IMR-90 (cell line): ENCODE measurements around the gene ACACA. TPM values are rescaled to one million over a fixed set of nuclear protein-coding genes. Genes with fewer than 3 reads are reported as not detected.

Source experiments
- ATAC-seq: fragments of 200-7000 bp; cut with Tn5 transposase; 2 replicates; pipeline ENCODE4 v1.9.1; 2020; ENCODE audit warnings: low read depth, mild to moderate bottlenecking, moderate library complexity
- BruUV-seq: library from RNA; stranded (reverse); fragments of 400-500 nt; replicated peaks from 2 replicates; lab custom pipeline; 2021; lab: Mats Ljungman, UMichigan
- CTCF ChIA-PET: fragments of 300-600 bp; formaldehyde crosslinking; extraction: SDS; loops from one replicate; lab custom pipeline; 2021; ENCODE audit warnings: antibody characterized with exemption; lab: Yijun Ruan, JAX
- POLR2A ChIA-PET: fragments of 300-600 bp; sonication (Branson Sonifier 250); formaldehyde crosslinking; loops from one replicate; lab custom pipeline; 2022; ENCODE audit warnings: antibody characterized with exemption; ENCODE audit not compliant: unreplicated experiment; lab: Charles Lee
- DNase-seq: peaks from one replicate; pipeline ENCODE4 v3.0.0; 2013
- H2AFZ ChIP-seq: replicated peaks from 2 replicates; pipeline ENCODE3; 2013; ENCODE audit warnings: low read length, mild to moderate bottlenecking; ENCODE audit not compliant: poor library complexity
- H2AK5ac ChIP-seq: 2 replicates; pipeline ENCODE4 v1.6.1; 2013; ENCODE audit warnings: low read depth, low read length, inconsistent platforms
- H2AK9ac ChIP-seq: replicated peaks from 2 replicates; pipeline ENCODE3; 2013; ENCODE audit warnings: mild to moderate bottlenecking, low read depth, low read length, moderate library complexity; ENCODE audit not compliant: poor library complexity
- H2BK120ac ChIP-seq: 2 replicates; pipeline ENCODE4 v1.6.1; 2013; ENCODE audit warnings: low read depth, low read length, inconsistent platforms
- H2BK15ac ChIP-seq: 3 replicates; pipeline ENCODE4 v1.6.1; 2013; ENCODE audit warnings: low read depth, low read length, inconsistent platforms
- H2BK20ac ChIP-seq: 2 replicates; pipeline ENCODE4 v1.6.1; 2013; ENCODE audit warnings: low read depth, mild to moderate bottlenecking, inconsistent platforms, low read length, moderate library complexity
- H2BK5ac ChIP-seq: 2 replicates; pipeline ENCODE4 v1.6.1; 2013; ENCODE audit warnings: mild to moderate bottlenecking, low read depth, low read length, inconsistent platforms; ENCODE audit not compliant: poor library complexity, severe bottlenecking
- H3K14ac ChIP-seq: replicated peaks from 2 replicates; pipeline ENCODE4 v1.6.1; 2013; ENCODE audit warnings: low read depth, low read length, inconsistent platforms
- H3K18ac ChIP-seq: 2 replicates; pipeline ENCODE4 v1.6.1; 2013; ENCODE audit warnings: low read depth, low read length, control low read depth
- H3K23ac ChIP-seq: 2 replicates; pipeline ENCODE4 v1.6.1; 2013; ENCODE audit warnings: low read depth, low read length, inconsistent platforms
- H3K27ac ChIP-seq: 2 replicates; pipeline ENCODE4 v1.5.1; 2013; ENCODE audit warnings: mild to moderate bottlenecking, control low read depth, low read length; ENCODE audit not compliant: insufficient read depth
- H3K27me3 ChIP-seq: 2 replicates; pipeline ENCODE4 v1.6.1; 2013; ENCODE audit warnings: low read length; ENCODE audit not compliant: control insufficient read depth, insufficient read depth
- H3K36me3 ChIP-seq: 2 replicates; pipeline ENCODE4 v1.6.1; 2013; ENCODE audit warnings: low read length, mixed read lengths; ENCODE audit not compliant: control insufficient read depth, insufficient read depth
- H3K4ac ChIP-seq: 2 replicates; pipeline ENCODE4 v1.6.1; 2013; ENCODE audit warnings: low read depth, low read length, inconsistent platforms
- H3K4me1 ChIP-seq: 2 replicates; pipeline ENCODE4 v1.6.1; 2013; ENCODE audit warnings: low read length, mixed read lengths; ENCODE audit not compliant: control insufficient read depth, insufficient read depth
- H3K4me2 ChIP-seq: 2 replicates; pipeline ENCODE4 v1.6.1; 2013; ENCODE audit warnings: low read depth, mild to moderate bottlenecking, control low read depth, low read length, moderate library complexity
- H3K4me3 ChIP-seq: 2 replicates; pipeline ENCODE4 v1.5.1; 2013; ENCODE audit warnings: low read depth, mild to moderate bottlenecking, control low read depth, low read length, moderate library complexity; ENCODE audit not compliant: insufficient read depth
- H3K56ac ChIP-seq: 2 replicates; pipeline ENCODE4 v1.6.1; 2013; ENCODE audit warnings: low read length, inconsistent platforms; ENCODE audit not compliant: insufficient read depth; ENCODE audit errors: extremely low read depth
- H3K79me1 ChIP-seq, 2 experiments: 2 replicates each; pipeline ENCODE4 v1.6.1; 2013; ENCODE audit warnings: low read length in 2 of 2, inconsistent platforms in 1 of 2, low read depth in 1 of 2
- H3K9ac ChIP-seq: 2 replicates; pipeline ENCODE4 v1.6.1; 2013; ENCODE audit warnings: low read depth, low read length, control low read depth
- H3K9me1 ChIP-seq: 2 replicates; pipeline ENCODE4 v1.6.1; 2013; ENCODE audit warnings: low read length, inconsistent platforms; ENCODE audit not compliant: insufficient read depth
- H3K9me3 ChIP-seq: 2 replicates; pipeline ENCODE4 v1.6.1; 2013; ENCODE audit warnings: low read length; ENCODE audit not compliant: control insufficient read depth, insufficient read depth
- H4K20me1 ChIP-seq: 2 replicates; pipeline ENCODE4 v1.6.1; 2013; ENCODE audit warnings: low read length, inconsistent platforms; ENCODE audit not compliant: insufficient read depth
- H4K5ac ChIP-seq: 2 replicates; pipeline ENCODE4 v1.6.1; 2013; ENCODE audit warnings: mild to moderate bottlenecking, low read depth, low read length, control low read depth
- H4K8ac ChIP-seq, 2 experiments: 2 replicates each; pipeline ENCODE4 v1.6.1; 2013; ENCODE audit warnings: low read depth in 2 of 2, low read length in 2 of 2, control low read depth in 1 of 2, inconsistent platforms in 1 of 2
- H4K91ac ChIP-seq: 2 replicates; pipeline ENCODE4 v1.6.1; 2013; ENCODE audit warnings: low read depth, low read length, inconsistent platforms; ENCODE audit not compliant: insufficient read depth
- CEBPB ChIP-seq: IDR thresholded peaks from 2 replicates; pipeline ENCODE4 v1.6.1; 2012; ENCODE audit warnings: low read depth, low read length, improper control_type of control experiment
- CTCF ChIP-seq: conservative IDR thresholded peaks from 2 replicates; pipeline ENCODE4 v1.5.1; 2012; ENCODE audit warnings: mild to moderate bottlenecking, low read depth, low read length, improper control_type of control experiment
- MAFK ChIP-seq: IDR thresholded peaks from 2 replicates; pipeline ENCODE4 v1.6.1; 2012; ENCODE audit warnings: low read depth, low read length, improper control_type of control experiment
- MAZ ChIP-seq: IDR thresholded peaks from 2 replicates; pipeline ENCODE4 v1.6.1; 2012; ENCODE audit warnings: low read depth, mild to moderate bottlenecking, low read length, improper control_type of control experiment, moderate library complexity, borderline replicate concordance
- RAD21 ChIP-seq: IDR thresholded peaks from 2 replicates; pipeline ENCODE4 v1.6.1; 2012; ENCODE audit warnings: low read length, improper control_type of control experiment
- RFX5 ChIP-seq: IDR thresholded peaks from 2 replicates; pipeline ENCODE4 v1.8.0; 2012; ENCODE audit warnings: low read depth, mild to moderate bottlenecking, low read length, moderate library complexity
- SMC3 ChIP-seq: fragments of 150-350 bp; IDR thresholded peaks from 2 replicates; pipeline ENCODE4 v1.6.1; 2016; ENCODE audit warnings: low read depth, mild to moderate bottlenecking, antibody characterized with exemption, low read length, moderate library complexity
- WGBS, 2 experiments: methylation state at CpG; one replicate each; pipeline versions ENCODE4 v1.1.5 to v1.1.7; 2013; ENCODE audit warnings: missing lambda C conversion rate in 2 of 2; ENCODE audit not compliant: insufficient read length in 1 of 2; ENCODE audit errors: extremely low coverage in 2 of 2; 5-methylcytosine and 5-hydroxymethylcytosine counted together
- dilution Hi-C: fragments of 300-500 bp; cut with HindIII; formaldehyde crosslinking; loops from one replicate; pipeline ENCODE4 v1.14.3; 2018; ENCODE audit warnings: low sequenced_read_pairs; ENCODE audit not compliant: unreplicated experiment
- in situ Hi-C: fragments of 300-500 bp; cut with MboI; formaldehyde crosslinking; loops from 3 replicates; pipeline ENCODE4 v1.14.3; 2019; ENCODE audit warnings: low sequenced_read_pairs, inconsistent platforms, mixed read lengths
- intact Hi-C: fragments of 100-400 bp; cut with micrococcal nuclease; formaldehyde crosslinking; loops from 2 replicates; pipeline ENCODE4 v1.10.0; 2022
- polyA plus RNA-seq, 3 experiments: library from polyadenylated mRNA; depleted of rRNA; stranded (reverse); fragments of >200 nt; gene quantifications; 2 replicates each; pipeline ENCODE4 v1.2.3, GENCODE V29; 2012; ENCODE audit warnings: low replicate concordance in 1 of 3
- total RNA-seq: library from RNA; depleted of rRNA; stranded (reverse); fragments of >200 nt; gene quantifications from 2 replicates; pipeline ENCODE4 v1.2.3, GENCODE V29; 2012

ACACA gene
- total and polyA plus RNA-seq, 2 of the 4 experiments (the other 2 are of a cell fraction), result 21.3 to 39.1 TPM

DNA sequence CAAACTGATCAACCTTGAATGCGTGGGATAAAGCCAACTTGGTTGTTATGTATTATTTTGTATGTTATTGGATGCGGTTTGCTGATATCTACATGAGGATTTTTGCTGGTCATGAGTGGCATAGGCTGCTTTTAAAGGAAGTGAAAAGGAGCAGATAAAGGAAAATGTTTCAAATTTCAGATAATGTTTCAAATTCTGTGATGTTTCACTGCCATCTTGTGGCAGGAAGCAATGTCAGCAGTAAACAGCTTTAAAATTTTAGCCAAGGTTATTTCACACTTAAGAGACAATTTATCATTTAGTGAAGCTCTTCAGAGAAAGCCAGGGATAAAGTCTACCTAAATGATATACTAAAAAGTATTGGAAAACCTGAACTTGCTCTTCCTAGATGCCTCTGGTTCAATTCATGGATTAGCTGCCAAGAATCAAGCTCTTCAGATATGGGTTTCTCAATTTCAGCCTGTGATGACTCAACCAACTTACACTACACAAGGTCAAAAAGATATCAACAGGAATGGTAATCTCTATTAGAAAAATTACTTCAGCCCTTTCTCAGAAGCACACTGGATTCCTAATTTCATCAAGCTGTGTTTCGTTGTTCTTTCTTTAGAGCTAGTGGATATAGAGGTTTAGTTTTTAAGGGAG is 166.8 kb downstream of the ACACA start:
- no peak overlapping the region for H2BK20ac ChIP-seq
- H3K56ac ChIP-seq, result no peak overlapping the region
- no peak overlapping the region for H3K4me2 ChIP-seq
- no peak for TF ChIP-seq MAZ
- TF ChIP-seq RFX5, result no peak
- TF ChIP-seq MAFK, result peak; percentile 56
- TF ChIP-seq SMC3, result peak; percentile 55; the same call in 1 of the 2 replicates
- TF ChIP-seq RAD21, result peak; percentile 67
- TF ChIP-seq CEBPB, result peak; percentile 86
- peak; percentile 75 for TF ChIP-seq CTCF
- intact Hi-C loops, result loop anchor here (1.0 kb wide), 2 partner anchors 133 to 611 kb away; no protein-coding TSS in a partner anchor
- H3K9me3 ChIP-seq, result no peaks in the 10 kb centered on the region
- no peak overlapping the region for H2AK5ac ChIP-seq
- H3K36me3 ChIP-seq, result peaks cover 25% of the 10 kb centered on the region
- no peaks in the 10 kb centered on the region for H3K79me1 ChIP-seq
- POLR2A ChIA-PET, result no interaction called here
- dilution Hi-C loops, result no loop called here
- peaks cover 2% of the 10 kb centered on the region; the same call in 1 of the 2 replicates for H3K4me1 ChIP-seq
- no peak overlapping the region for H3K4ac ChIP-seq
- H3K23ac ChIP-seq, result no peak overlapping the region
- H3K9ac ChIP-seq, result no peak overlapping the region
- H2AK9ac ChIP-seq, result no peak overlapping the region
- H3K27me3 ChIP-seq, result no peaks in the 10 kb centered on the region
- H4K91ac ChIP-seq, result no peak overlapping the region
- H4K20me1 ChIP-seq, result 0 out of 2 replicates have a peak, but pooled peaks cover 3% of the 10 kb centered on the region
- no peak overlapping the region for H2BK15ac ChIP-seq
- DNase-seq (peak; percentile 72), ATAC-seq (peak; percentile 86)
- 0% methylated on average over 1 of the region's 3 CpGs; no CpG with 5 or more reads in 1 of the 2 experiments for WGBS, 2 experiments
- H4K5ac ChIP-seq, result no peak overlapping the region
- in situ Hi-C loops, result loop anchor here (10.0 kb wide), 1 partner anchor 605 kb away; no protein-coding TSS in a partner anchor
- no peak overlapping the region for H2AFZ ChIP-seq
- H3K18ac ChIP-seq, result no peak overlapping the region
- H2BK120ac ChIP-seq, result no peak overlapping the region
- BruUV-seq, result no TSS peak
- no peaks in the 10 kb centered on the region for H3K9me1 ChIP-seq
- no peak overlapping the region for H2BK5ac ChIP-seq
- H3K14ac ChIP-seq, result no peak overlapping the region
- no peak overlapping the region for H3K27ac ChIP-seq
- CTCF ChIA-PET, result interaction anchor here (0.6 to 1.5 kb wide), 14 partner anchors 10 to 637 kb away, joined by 3 to 7 read pairs (median 4); no protein-coding TSS in a partner anchor
- no peak overlapping the region for H3K4me3 ChIP-seq
- no peak overlapping the region for H4K8ac ChIP-seq
